CD4-positive, alpha-beta T cell treated with Interleukin-15 for 4 hours (primary cell): ENCODE data around the gene ERICH6B.

ENCODE experiments used
- DNase-seq: peaks from one replicate; pipeline ENCODE4 v3.0.0-alpha.2; 2020; ENCODE audit warnings: low spot score

The ERICH6B gene

GRCh38 chr13:45542391-45542790 is 73.1 kb downstream of the ERICH6B start:
- DNase-seq: no peak

- DNase-seq: no peak
Measured at GRCh38 chr13:45541806-45542205, 73.7 kb downstream of the ERICH6B start.

- DNase-seq: no peak
Measured at GRCh38 chr13:45540864-45541263, 74.7 kb downstream of the ERICH6B start.

GRCh38 chr13:45540195-45540594 is 75.3 kb downstream of the ERICH6B start:
- no peak for DNase-seq

GRCh38 chr13:45538382-45538781 is 77.2 kb downstream of the ERICH6B start:
- no peak for DNase-seq

GRCh38 chr13:45537516-45537915 is 78.0 kb downstream of the ERICH6B start:
- DNase-seq: no peak

- no peak for DNase-seq
Measured at GRCh38 chr13:45536224-45536623, 79.3 kb downstream of the ERICH6B start.

GRCh38 chr13:45534604-45535003 is 80.9 kb downstream of the ERICH6B start:
- DNase-seq: no peak

- DNase-seq: no peak
Measured at GRCh38 chr13:45529758-45530157, 85.8 kb downstream of the ERICH6B start.

GRCh38 chr13:45527699-45528462 is 87.7 kb downstream of the ERICH6B start:
- DNase-seq: no peak

- DNase-seq: no peak
Measured at GRCh38 chr13:45522571-45522970, 93.0 kb downstream of the ERICH6B start.

- DNase-seq: no peak
Measured at GRCh38 chr13:45521297-45521696, 94.2 kb downstream of the ERICH6B start.

- DNase-seq: no peak
Measured at GRCh38 chr13:45519493-45519892, 96.0 kb downstream of the ERICH6B start.

- DNase-seq: no peak
Measured at GRCh38 chr13:45518525-45519245, 96.9 kb downstream of the ERICH6B start.

- no peak for DNase-seq
Measured at GRCh38 chr13:45516757-45517156, 98.8 kb downstream of the ERICH6B start.

GRCh38 chr13:45512098-45512496 is 103.4 kb downstream of the ERICH6B start:
- no peak for DNase-seq

- peak; percentile 70 for DNase-seq
Measured at GRCh38 chr13:45511310-45512097, 104.0 kb downstream of the ERICH6B start.

GRCh38 chr13:45510672-45511071 is 104.9 kb downstream of the ERICH6B start:
- DNase-seq: no peak

- no peak for DNase-seq
Measured at GRCh38 chr13:45508776-45509175, 106.8 kb downstream of the ERICH6B start.

- no peak for DNase-seq
Measured at GRCh38 chr13:45506811-45507210, 108.7 kb downstream of the ERICH6B start.

GRCh38 chr13:45503658-45504057 is 111.9 kb downstream of the ERICH6B start:
- DNase-seq: no peak

GRCh38 chr13:45501175-45501526 is 114.4 kb downstream of the ERICH6B start:
- no peak for DNase-seq
